Inflammatory macrophage (primary cell): Measurements from ENCODE around the gene SOX15.

Experiments
- DNase-seq, 2 donors: peaks; one replicate each; pipeline ENCODE4 v3.0.0-alpha.2; 2020 to 2022

The SOX15 gene

DNA sequence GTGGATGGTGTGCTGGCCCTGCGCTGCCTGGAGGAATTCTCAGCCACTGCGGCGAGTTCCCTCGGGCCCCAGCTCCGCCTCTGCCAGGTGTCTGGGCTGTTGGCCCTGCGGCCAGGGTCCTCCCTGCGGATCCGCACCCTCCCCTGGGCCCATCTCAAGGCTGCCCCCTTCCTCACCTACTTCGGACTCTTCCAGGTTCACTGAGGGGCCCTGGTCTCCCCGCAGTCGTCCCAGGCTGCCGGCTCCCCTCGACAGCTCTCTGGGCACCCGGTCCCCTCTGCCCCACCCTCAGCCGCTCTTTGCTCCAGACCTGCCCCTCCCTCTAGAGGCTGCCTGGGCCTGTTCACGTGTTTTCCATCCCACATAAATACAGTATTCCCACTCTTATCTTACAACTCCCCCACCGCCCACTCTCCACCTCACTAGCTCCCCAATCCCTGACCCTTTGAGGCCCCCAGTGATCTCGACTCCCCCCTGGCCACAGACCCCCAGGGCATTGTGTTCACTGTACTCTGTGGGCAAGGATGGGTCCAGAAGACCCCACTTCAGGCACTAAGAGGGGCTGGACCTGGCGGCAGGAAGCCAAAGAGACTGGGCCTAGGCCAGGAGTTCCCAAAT lies 32.6 kb downstream of the SOX15 start:
- no peak for DNase-seq

- no peak for DNase-seq
Observed at GRCh38 chr17:7556627-7557026, 33.3 kb downstream of the SOX15 start.

DNA sequence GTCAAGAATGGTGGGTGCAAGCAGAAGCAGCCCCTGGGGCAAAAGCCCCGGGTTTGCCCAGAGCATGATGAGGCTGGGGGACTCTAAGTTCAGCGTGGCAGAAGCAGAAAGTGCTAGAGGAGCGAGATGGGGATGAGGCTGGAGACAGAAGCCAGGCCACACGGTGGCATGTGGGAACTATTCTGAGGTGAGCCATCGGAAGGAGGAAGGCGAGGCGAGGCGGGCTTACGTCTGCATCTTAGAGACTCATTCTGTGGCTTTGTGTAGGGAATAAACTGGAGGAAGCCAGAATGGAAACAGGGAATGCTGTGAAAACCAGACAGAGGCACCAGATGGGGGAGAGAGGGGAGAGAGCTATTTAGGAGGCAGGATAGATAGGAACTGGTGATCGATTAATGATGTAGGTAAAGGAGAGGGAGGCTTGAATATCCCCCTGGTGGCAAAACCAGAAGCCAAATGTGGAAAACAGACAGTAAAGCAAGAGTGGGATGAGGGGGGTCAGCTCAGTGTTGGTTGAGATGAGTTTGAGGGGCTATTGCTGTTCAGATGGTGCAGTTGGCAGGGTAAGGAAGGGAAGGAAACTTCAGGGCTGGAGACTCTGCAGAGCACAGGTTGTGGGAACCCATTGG lies 34.5 kb downstream of the SOX15 start:
- no peak for DNase-seq

GRCh38 chr17:7553356-7553755 lies 36.5 kb downstream of the SOX15 start:
- no peak for DNase-seq

DNA sequence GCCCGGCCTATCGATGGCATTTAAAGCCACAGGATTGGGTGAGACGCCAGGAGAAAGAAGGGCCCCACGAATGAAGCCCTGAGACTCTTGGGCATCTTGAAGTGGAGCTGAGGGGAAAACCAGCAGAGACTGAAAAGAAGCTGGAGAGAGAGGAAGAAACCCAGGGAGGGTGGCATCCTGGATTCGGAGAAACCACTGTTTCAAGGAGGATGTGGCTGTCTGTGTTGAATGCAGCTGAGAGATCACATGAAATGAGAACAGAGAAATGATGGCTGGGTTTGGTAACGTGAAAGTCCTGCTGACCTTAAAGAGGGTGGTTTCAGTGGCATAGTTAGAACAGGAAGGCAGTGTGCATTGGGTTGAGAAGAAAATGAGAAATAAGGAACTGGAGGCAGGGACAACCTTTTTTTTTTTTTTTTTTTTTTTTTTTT lies 37.3 kb downstream of the SOX15 start:
- peak; percentile 94 to 97 for DNase-seq

DNA sequence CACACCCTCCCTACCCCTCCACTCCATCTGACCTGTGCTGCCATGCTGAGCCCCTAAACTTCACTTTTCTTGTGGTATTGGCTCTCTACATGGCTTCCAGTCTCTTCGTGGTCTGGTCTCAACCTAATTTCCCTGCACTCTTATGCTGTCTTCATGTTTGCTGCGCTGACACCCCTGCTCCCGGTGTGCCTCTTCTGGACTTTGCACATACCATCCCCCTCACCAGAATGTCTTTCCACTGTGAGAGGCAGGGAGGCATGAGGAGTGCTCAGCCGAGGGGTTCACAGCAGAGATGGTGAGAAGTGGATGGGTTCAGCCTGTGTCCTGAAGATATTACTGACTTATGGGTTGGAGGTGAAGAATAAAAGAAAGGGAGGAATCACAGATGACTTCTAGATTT lies 38.5 kb downstream of the SOX15 start:
- no peak for DNase-seq

- no peak for DNase-seq
Observed at GRCh38 chr17:7550344-7550743, 39.5 kb downstream of the SOX15 start.

DNA sequence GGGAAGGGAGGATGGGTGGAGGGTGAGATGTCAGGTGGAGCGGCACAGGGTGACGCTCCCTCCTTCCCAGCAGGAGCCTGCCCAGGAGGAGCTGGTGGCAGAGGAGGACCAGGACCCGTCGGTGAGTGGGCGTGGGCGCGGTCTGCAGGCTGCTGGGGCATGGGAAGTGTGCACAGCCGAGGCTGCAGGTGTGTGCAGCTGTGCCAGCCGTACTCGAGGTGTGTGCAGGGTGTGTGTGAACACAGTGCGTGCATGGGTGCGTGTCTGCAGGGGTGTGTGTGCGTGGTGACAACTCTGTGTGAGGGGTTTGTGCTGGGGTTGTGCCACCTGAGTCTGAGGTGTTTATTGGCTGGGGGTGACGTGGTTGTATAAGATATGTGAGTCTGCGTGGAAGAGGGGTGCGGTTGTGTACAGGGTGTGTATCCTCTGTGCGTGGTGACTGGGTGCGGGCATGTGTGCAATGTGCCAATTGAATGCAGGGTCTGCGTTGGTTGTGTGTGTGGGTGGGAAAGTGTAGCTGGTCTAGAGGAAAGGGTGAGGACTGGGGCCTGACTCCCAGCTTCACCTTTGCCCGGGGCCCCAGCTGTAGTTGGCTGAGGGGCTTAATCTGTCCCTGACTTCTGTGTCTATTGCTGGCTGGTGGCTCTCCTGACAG lies 40.4 kb downstream of the SOX15 start:
- DNase-seq: peak in 1 of 2 donors; percentile 35

GRCh38 chr17:7548585-7549400 lies 41.1 kb downstream of the SOX15 start, which contains the start of gene TNFSF12:
Gene TNFSF12 (plus strand): TSS chr17:7549058. CDS start chr17:7549154, 96 bp downstream.
- DNase-seq: peak; percentile 54 to 68

DNA sequence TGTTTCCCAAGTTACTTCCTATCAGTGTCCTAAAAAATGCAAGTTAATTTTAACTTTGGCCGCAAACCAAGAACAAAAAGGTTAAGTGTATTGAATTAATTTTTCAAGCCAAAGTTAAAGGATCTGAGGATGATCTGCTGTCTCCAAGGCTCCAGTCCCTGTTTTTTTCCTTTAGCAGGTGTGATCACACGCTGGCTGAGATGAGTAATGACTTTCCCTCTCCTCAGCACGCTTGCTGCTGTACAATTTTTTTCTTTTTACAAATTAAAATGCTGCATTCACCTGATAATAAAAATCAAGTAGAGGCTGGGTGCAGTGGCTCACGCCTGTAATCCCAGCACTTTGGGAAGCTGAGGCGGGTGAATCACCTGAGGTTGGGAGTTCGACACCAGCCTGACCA lies 45.0 kb downstream of the SOX15 start:
- DNase-seq: no peak

DNA sequence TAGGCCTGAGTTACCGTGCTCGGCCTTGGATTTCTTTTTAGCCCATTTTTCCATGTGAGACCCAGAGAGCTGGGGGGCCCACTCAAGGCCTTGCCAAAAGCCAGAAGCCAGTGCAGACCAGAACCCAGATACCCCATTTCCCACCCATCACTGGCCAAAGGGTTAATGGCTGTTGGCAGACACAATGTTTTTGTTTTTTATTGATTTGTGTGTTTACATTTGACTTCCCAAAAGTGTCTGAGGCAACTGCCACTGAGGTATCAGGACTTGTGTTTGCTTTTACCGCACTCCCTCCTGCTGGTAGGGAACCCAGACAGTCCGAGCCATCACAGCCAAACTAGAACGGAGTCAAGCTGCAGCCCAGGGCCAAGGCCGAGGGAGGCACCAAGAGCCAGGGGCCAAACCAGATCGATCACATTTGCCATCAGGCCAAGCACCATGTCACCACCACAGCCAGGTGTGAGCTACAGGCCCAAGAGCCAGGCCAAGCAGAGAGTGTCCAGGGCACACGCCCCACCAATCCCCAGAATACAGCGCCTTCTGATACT lies 48.7 kb downstream of the SOX15 start:
- no peak for DNase-seq

DNA sequence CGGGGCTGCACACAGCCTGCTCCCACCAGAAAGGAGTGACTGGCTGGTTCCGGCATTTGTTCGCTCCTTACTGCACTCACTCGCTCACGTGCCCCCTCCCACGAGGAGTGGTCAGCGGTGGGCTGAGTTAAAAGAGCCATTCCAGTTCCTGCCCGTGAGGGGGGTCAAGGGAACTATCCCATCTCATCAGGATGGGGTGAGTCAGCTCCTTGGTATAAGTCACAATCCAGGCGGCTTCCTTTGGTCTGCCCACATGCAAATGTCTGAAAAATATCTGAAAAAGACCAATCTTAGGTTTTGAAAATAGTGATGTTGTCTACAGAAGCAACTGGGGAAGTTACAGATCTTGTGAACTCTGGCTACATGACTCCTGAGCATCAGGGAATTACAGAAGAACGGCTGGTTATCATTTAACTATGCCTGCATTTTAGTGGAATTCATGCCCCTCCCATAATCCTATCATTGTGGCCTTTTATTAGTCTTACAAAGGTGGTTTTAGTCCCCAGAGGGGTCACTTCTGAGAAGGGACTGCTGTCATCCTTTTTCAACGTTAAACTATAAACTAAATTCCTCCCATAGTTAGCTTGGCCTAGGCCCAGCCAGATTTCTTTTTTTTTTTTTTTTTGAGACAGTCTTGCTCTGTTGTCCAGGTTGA lies 50.9 kb downstream of the SOX15 start:
- DNase-seq: no peak
